ELR (cell line): ENCODE results near the gene LDLR.

ENCODE experiments used
- DNase-seq: peaks from one replicate; pipeline ENCODE4 v3.0.0-alpha.2; 2015; ENCODE audit warnings: low read depth

LDLR gene

DNA sequence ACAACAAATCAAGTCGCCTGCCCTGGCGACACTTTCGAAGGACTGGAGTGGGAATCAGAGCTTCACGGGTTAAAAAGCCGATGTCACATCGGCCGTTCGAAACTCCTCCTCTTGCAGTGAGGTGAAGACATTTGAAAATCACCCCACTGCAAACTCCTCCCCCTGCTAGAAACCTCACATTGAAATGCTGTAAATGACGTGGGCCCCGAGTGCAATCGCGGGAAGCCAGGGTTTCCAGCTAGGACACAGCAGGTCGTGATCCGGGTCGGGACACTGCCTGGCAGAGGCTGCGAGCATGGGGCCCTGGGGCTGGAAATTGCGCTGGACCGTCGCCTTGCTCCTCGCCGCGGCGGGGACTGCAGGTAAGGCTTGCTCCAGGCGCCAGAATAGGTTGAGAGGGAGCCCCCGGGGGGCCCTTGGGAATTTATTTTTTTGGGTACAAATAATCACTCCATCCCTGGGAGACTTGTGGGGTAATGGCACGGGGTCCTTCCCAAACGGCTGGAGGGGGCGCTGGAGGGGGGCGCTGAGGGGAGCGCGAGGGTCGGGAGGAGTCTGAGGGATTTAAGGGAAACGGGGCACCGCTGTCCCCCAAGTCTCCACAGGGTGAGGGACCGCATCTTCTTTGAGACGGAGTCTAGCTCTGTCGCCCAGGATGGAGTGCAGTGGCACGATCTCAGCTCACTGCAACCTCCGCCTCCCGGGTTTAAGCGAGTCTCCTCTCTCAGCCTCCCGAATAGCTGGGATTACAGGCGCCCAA lies at the start of gene LDLR:
LDLR (plus strand) TSS at position 210 of the 760 bp plus-strand sequence; CDS start at position 296, 86 bp downstream.
- peak; percentile 94 for DNase-seq

DNA sequence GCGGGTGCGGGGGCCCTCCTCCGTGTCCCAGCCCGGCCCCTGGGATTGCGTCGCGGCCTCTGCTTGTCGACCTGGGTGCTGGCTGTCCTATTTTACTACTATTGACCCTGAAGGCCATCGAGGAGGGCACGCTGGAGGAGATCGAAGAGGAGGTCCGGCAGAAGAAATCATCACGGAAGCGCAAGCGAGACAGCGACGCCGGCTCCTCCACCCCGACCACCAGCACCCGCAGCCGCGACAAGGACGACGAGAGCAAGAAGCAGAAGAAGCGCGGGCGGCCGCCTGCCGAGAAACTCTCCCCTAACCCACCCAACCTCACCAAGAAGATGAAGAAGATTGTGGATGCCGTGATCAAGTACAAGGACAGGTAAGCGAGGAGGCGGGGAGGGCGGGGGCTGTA lies 48.1 kb upstream of the LDLR start:
- no peak for DNase-seq

DNA sequence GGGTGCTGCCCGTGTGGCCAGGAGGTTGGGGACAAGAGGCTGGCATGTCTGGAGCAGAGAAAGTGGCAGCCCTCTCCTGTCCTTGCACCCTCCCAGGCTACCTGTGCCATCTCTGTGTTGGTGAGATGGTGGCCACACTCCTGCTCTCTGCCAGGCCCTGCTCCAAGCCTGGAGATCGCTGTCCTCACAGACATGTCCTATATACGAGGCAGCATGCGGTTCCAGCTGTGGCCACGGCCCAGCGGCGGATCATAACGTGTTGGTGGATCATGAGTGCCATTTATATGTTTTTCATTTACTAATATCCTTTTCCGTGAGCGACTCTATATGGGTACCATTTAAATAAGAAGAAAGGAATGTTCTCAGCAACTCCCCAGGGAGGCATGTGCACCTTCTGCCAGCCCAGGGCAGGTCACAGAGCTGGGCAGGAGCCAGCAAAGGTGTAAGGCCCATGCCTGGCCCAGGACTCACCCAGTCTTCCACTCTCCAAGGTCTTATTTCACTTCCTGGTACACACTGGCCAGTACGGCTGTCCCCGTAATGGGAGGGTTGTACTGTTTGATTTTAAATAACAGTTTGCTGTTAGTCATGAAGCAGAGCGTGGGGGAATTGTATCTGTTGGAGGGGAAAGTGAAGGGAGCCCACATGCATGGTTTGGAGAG lies 47.2 kb upstream of the LDLR start:
- DNase-seq: no peak

DNA sequence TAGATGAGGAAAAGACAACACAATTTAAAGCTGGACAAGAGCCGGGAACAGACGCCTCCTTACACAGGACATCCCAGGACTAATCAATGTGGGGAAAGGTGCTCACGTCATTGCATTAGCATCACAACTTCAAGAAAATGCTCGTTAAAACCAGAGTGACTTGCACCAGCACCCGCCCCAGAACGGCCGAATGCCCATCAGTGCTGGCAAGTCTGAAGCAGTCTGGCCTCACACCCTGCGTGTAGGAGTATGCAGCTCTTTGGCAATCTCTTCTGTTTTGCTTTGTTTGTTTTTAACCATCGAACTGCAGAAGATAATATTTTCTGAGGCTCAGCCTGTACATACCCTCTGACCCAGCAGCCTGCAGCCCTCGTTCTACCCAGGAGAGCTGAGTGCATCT lies 44.8 kb upstream of the LDLR start:
- no peak for DNase-seq

DNA sequence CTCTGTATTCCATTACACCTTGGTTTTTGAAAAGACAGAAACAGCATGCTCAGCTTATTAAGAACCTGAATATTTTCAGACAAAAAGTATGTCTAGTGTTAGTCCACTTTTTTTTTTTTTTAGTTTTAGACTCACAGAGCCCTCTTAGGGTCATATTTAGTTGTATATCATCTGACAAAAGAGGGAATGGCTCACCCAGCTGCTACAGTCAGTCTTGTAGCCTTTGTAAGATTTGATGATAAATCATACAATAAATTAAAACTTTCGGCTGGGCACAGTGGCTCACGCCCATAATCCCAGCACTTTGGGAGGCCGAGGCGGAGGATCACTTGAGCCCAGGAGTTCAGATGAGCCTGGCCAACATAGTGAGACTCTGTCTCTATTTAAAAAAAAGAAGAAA lies 43.7 kb upstream of the LDLR start:
- no peak for DNase-seq

DNA sequence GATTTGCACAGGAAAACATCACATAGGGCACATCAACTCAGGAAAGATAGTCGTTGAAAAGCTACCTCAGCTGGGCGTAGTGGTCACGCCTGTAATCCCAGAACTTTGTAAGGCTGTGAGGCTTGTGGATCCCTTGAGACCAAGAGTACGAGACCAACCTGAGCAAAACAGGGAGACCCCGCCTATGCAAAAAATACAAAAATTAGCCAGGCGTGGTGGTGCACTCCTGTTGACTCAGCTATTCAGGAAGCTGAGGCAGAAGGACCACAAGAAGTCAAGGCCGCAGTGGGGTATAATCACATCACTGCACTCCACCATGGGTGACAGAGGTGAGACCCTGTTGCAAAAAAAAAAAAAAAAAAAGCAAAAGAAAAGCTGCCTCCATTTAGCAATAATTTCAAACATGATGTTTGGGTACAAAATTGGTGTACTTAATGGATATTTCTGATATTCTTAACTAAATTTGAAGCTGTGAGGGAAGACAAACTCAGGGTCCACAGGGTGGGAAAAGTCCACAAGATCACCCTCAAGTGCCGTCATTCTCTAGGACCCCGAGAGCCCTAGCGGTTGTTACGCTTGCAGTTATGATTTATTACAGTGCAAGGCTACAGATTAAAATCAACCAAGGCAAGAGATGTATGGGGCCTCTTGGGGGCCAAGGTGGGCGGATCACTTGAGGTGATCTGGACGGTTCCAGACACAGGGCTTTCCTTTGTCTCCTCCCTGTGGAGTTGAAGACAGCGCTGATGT lies 42.5 kb upstream of the LDLR start:
- no peak for DNase-seq

DNA sequence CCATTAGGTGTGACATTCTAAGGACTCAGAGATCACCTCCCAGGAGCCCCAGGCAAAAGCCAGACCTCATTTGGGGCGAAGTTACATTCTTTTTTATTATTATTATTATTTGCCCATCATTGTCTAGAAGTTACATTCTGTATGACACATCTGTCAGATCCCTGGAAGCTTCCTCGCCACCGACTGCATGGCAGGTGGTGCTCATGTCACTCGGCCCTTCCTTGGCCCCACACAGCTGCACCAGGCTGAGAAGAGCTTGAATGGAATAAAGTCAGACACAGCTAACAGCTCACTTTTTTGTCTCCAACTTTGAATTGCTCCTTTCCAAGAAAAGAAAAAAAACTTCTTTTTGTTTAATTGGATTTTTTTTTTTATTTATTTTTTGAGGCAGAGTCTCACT lies 41.4 kb upstream of the LDLR start:
- no peak for DNase-seq

DNA sequence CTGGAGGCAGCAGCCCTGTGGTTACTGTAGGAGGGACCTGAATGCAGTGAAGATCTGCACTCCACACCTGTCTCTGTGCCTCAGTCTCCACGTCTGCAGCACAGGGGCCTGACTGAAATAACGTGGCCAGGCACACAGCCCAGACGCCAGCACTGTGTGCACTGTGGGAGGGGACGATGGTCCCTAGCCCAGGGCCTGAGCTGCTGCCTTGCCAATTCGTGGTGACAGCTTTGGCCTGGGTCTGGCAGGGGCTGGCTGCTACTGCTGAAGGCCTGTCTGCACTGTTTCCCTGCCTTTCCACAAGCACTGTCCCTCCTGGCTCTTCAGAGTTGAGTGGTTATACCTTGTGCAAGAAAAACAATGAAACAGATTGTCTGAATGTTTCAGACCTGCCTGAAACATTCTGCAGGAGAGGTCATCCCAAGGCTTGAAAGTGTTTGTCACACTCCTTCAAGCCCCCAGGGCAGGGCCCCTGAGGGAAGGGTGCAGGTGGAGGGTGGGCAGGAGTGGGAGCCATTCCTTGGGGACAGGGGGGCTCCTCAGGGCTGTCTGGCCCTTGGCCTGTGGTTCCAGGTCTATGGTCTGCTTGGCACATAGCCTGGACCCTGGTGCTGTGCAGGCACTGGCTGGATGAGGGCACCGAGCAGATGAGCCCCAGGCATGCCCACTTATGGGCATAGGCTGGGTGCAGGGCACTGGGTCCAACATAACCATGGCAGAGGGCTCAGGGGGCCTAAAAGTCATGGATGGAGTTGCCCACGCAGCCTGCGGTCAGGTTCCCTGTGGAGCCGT lies 38.7 kb upstream of the LDLR start:
- DNase-seq: no peak

DNA sequence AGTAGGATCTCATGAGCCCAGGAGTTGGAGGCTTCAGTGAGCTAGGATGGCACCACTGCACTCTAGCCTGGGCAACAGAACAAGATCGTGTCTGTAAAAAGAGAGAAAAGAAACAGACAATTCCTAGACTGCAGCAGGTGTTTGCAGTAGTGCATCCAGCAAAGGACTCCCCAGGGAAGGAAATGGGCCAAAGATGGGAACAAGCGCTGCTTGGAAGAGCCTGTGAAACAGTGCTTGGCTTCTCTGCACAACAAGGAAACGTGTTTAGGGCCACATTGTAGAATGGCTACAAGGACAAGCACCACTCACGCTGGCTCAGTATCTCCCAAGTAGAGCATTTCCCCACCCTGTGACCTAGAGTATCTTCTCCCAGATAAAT lies 35.5 kb upstream of the LDLR start:
- no peak for DNase-seq

DNA sequence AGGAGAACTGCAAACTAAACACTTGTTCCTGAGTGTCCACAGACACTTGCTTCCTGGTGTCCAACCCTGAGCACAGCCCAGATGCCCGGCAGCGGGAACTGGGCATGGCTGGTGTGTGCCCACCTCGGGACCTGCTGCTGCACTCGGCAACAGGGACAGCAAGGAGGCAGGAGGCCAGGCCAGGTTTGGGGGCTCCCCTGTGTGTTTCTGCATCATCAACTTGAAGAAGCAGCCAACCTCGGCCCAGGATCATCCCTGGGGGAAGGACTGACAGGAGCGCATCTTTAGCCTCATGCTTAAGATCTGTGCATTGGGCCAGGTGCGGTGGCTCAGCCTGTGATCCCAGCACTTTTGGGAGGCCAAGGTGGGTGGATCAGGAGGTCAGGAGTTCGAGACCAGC lies 35.1 kb upstream of the LDLR start:
- DNase-seq: no peak

DNA sequence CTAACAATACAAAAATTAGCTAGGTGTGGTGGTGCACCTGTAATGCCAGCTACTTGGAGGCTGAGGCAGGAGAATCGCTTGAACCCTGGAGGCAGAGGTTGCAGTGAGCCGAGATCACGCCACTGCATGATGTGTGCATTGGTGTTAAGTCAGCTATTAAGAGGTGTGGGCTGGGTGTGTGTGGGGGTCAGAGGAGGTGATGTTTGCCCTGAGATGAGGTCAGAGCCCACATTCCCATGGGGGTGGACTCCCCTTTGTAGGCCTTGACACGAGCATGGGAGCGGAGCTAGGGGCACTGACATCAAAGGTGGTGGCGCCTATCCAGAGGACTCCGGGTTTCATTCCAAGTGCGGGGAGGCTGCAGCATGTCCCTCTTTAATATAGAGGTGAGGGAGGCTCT lies 34.6 kb upstream of the LDLR start:
- DNase-seq: no peak

DNA sequence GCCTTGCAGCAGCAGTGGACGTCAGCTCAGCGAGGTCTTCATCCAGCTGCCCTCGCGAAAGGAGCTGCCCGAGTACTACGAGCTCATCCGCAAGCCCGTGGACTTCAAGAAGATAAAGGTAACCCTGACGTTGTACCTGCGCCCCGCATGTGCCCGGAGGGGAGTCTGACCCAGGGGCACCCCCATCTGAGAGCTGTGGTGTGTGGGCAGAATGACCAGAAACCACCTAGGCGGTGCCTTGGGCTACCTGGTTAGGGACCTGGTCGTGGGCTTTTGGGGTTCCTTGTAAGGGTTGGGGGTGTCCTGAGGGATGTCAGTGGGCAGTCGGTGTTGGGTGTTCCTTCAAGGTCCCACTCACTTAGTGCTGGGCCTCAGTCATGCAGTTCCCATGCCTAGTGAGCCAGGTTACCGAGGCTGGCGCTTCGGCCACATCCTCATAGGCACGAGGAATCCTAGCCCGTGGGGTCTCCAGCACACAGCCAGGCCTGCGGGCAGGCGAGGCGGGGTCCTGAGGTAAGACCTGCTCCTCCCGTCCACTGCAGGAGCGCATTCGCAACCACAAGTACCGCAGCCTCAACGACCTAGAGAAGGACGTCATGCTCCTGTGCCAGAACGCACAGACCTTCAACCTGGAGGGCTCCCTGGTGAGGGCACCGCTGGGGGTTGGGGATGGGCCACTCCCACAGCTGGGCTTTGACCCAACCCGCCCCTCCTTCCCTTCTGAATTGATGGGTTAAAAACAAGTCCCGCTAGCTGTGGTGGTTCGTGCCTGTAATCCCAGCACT lies 30.8 kb upstream of the LDLR start:
- no peak for DNase-seq

DNA sequence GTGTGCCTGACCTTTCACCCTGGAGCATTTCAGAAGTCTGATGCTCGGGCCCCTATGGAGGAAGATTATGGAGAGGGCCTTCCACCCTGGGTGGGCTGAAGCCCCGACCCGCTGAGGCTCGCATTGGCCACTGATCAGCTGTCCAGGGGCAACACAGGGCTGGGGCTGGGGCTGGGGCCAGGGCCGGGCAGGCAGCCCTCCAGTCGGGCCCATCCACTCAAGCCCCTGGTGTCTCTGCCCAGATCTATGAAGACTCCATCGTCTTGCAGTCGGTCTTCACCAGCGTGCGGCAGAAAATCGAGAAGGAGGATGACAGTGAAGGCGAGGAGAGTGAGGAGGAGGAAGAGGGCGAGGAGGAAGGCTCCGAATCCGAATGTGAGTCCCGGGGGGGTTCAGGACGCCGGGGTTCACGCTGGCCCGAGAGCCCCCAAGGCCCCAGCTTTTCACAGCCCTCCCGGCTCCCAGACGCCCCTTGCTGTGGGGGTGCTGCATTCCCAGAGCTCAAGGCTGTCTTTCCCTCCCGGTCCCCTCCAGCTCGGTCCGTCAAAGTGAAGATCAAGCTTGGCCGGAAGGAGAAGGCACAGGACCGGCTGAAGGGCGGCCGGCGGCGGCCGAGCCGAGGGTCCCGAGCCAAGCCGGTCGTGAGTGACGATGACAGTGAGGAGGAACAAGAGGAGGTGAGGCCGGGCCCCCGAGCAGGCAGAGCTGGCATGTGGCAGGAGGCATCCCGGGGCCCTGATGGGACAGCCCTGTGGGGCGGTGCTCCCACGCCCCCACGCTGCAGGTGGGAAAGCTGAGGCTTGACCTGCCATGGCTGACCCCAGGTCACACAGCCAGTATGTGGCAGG lies 29.5 kb upstream of the LDLR start:
- no peak for DNase-seq

DNA sequence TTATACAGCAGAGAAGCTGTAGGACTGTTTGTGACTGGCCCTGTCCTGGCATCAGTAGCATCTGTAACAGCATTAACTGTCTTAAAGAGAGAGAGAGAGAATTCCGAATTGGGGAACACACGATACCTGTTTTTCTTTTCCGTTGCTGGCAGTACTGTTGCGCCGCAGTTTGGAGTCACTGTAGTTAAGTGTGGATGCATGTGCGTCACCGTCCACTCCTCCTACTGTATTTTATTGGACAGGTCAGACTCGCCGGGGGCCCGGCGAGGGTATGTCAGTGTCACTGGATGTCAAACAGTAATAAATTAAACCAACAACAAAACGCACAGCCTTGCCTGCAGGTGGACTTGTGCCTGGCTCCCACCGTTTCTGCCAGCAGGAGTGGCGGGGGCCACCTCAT lies 27.3 kb upstream of the LDLR start:
- DNase-seq: no peak

DNA sequence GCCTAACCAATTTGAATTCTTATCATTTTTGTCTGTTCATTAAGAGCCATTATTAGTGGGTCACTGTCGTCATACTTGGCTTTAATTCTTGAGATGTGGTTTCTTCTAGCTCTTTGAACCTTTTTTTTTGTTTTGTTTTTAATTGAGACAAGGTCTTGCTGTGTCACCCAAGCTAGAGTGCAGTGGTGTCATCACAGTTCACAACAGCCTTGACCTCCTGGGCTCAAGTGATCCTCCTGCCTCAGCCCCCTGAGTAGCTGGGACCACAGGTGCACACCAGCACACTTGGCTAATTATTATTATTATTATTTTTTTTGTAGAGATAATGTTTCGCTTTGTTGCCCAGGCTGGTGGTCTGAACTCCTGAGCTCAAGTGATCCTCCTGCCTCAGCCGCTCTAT lies 25.8 kb upstream of the LDLR start:
- no peak for DNase-seq

DNA sequence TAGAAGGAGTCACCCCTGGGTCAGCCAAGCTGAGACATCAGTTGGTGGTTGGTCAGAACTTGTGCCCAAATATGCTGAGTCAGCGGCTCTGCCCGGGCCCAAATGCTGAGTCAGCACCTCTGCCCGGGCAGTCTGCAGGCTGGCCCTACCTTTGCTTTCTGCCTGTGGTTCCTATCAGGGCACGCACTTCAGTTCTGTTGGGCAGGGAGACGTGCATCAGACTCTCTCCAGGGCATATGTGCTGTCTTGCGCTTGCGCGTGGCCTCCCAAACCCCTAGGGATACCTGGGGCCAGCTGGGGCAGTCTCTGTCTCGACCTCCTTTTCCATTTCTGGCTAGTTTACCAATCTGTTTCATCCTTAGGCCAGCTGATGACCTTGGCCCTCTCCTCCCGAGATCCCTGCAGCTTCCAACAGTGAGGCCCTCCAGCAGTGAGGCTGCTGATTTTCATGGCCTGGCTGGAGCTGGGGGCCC lies 24.4 kb upstream of the LDLR start:
- no peak for DNase-seq

DNA sequence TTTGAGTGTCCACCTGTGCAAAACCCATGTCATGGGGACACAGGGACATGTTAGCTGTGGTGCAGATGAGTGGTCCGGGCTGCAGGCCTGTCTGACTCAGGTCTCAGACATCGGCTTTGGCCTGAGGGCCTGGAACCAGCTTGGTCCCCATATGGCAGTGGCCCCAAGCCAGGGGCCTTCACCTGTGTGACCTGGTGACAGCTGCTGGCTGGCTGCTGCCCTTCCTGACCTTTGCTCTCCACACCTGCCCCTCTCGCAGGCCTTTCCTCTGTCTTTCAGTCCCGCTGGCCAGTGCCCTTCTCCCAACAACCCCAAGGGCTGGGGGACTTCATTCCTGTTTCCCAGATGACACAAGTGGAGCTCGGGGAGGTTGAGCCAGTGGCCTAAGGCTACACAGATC lies 22.9 kb upstream of the LDLR start:
- DNase-seq: no peak

DNA sequence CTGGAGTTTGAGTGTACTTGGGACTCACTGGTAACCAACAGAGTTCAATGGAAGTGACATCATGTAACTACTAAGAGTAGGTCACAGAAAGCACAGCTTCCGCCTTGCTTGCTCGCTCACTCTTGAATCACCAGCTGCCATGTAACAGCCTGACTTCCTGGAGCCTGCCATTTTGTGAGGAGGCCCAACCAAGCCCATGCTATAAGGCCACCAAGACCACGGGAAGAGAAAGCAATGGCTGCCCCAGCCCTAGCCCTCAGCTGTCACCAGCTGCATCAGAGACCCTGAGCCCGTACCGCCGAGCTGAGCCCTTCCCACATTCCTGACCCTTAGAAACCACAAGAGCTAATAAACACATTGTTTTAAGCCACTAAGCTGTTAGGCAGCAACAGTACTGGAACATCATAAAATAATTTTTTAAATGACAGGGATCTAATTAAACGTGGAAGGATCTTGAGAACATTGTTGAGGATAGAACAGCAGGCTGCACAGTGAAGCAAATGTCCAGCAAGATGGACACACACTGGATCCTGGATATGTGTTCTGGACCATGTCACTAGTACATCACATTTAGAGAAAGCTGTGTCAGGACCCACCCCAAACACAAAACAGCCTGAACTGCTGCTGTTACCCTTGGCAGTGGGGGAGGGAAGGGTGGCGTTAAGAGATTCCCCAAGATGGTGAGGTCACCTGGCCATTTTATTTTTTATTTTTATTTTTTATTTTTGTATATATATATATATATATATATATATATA lies 21.7 kb upstream of the LDLR start:
- peak; percentile 64 for DNase-seq

DNA sequence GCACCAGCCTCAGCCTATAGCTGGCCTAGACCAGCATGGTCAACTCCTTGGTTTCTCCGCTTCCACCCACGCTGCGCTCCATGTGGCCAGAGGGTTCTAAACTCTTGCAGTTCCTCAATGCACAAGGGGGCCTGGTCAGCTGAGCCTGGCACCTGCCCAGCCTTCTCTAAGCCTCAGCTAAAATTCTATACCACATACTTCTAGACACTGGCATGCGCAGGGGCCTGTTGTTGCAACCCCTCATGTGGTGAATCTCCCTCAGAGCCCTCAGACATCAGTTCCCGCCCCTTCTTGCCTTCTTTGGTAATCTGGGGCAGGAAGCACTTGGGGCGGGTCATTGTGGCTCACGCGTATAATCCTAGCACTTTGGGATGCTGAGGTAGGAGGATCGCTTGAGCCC lies 19.7 kb upstream of the LDLR start:
- DNase-seq: no peak

DNA sequence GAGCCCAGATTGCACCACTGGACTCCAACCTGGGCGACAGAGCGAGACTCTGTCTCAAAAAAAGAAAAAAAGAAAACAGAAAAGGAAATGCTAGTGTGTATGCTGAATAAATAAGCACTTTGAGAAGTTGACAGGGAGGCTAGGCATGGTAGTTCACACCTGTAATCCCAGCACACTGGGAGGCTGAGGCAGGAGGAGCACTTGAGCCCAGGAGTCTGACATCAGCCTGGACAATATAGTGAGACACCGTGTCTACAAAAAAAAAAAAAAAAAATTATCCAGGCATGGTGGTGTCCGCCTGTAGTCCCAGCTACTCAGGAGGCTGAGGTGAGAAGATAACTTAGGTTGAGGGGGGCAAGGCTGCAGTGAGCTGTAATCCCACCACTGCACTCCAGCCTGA lies 19.1 kb upstream of the LDLR start:
- DNase-seq: no peak
